Stimulated activated CD4-positive, alpha-beta T cell treated with anti-CD3 and anti-CD28 coated beads, Interleukin-4, amount 100 ng/mL, for 48 hours (primary cell): Measurements from ENCODE around the gene SLC25A22.
A peak's percentile ranks its signal among the peaks of the same experiment; 100 is the strongest.

ENCODE experiments used
- DNase-seq, 2 donors: peaks; one replicate each; pipeline ENCODE4 v3.0.0-alpha.2; 2020; ENCODE audit warnings: low read depth in 2 of 2

The SLC25A22 gene

GRCh38 chr11:773425-773824 lies 24.7 kb downstream of the SLC25A22 start:
- DNase-seq = no peak

GRCh38 chr11:772429-773390 lies 25.4 kb downstream of the SLC25A22 start:
- no peak for DNase-seq

- DNase-seq = no peak
These were observed 26.4 kb downstream of the SLC25A22 start for GRCh38 chr11:771617-772204.

- no peak for DNase-seq
These were observed 27.2 kb downstream of the SLC25A22 start for GRCh38 chr11:770642-771616.

- DNase-seq = no peak
These were observed 28.0 kb downstream of the SLC25A22 start for GRCh38 chr11:769887-770641.

- DNase-seq = no peak
These were observed 30.8 kb downstream of the SLC25A22 start for GRCh38 chr11:767238-767637.

- DNase-seq = no peak
These were observed 31.2 kb downstream of the SLC25A22 start for GRCh38 chr11:766936-767210.

- DNase-seq = no peak
These were observed 31.8 kb downstream of the SLC25A22 start for GRCh38 chr11:766106-766935.

GRCh38 chr11:765802-766091 lies 32.3 kb downstream of the SLC25A22 start:
- no peak for DNase-seq

- peak; percentile 43 to 54 for DNase-seq
These were observed 32.9 kb downstream of the SLC25A22 start for GRCh38 chr11:765025-765801.

GRCh38 chr11:764322-765024 lies 33.6 kb downstream of the SLC25A22 start:
- no peak for DNase-seq

- no peak for DNase-seq
These were observed 34.3 kb downstream of the SLC25A22 start for GRCh38 chr11:763549-764321.

GRCh38 chr11:763073-763463 lies 35.0 kb downstream of the SLC25A22 start:
- DNase-seq = no peak

- DNase-seq = no peak
These were observed 35.5 kb downstream of the SLC25A22 start for GRCh38 chr11:762421-763072.

GRCh38 chr11:761526-762108 lies 36.5 kb downstream of the SLC25A22 start:
- DNase-seq = no peak

- no peak for DNase-seq
These were observed 37.8 kb downstream of the SLC25A22 start for GRCh38 chr11:760236-760635.

GRCh38 chr11:749731-750130 lies 48.4 kb downstream of the SLC25A22 start:
- DNase-seq = no peak

- no peak for DNase-seq
These were observed 50.1 kb downstream of the SLC25A22 start for GRCh38 chr11:748007-748359.
